Measurements from ENCODE around the gene ZNF333.

The ZNF333 gene

GRCh38 chr19:14694641-14695266 lies 4.9 kb downstream of the ZNF333 start:
- in situ Hi-C loops (cut with HindIII; ENCODE audit: low sequenced_read_pairs) = no loop called here
- no peak for TF ChIP-seq CTCF (IDR thresholded peaks at IDR 0.05; ENCODE audit: low read depth, low read length)
- no peak for DNase-seq (ENCODE audit: low read depth, low spot score)
- H3K4me3 ChIP-seq (ENCODE audit: low read depth, low read length) = no peak overlapping the region

GRCh38 chr19:14695471-14695870 lies 5.6 kb downstream of the ZNF333 start:
- TF ChIP-seq CTCF (IDR thresholded peaks at IDR 0.05; ENCODE audit: low read depth, low read length) = no peak
- in situ Hi-C loops (cut with HindIII; ENCODE audit: low sequenced_read_pairs) = no loop called here
- DNase-seq (ENCODE audit: low read depth, low spot score) = no peak
- no peak overlapping the region for H3K4me3 ChIP-seq (ENCODE audit: low read depth, low read length)

GRCh38 chr19:14699641-14700040 lies 9.8 kb downstream of the ZNF333 start:
- in situ Hi-C loops (cut with HindIII; ENCODE audit: low sequenced_read_pairs) = no loop called here
- H3K4me3 ChIP-seq (ENCODE audit: low read depth, low read length) = no peak overlapping the region
- TF ChIP-seq CTCF (IDR thresholded peaks at IDR 0.05; ENCODE audit: low read depth, low read length) = no peak
- DNase-seq (ENCODE audit: low read depth, low spot score) = no peak

- no peak for TF ChIP-seq CTCF (IDR thresholded peaks at IDR 0.05; ENCODE audit: low read depth, low read length)
- H3K4me3 ChIP-seq (ENCODE audit: low read depth, low read length) = no peak overlapping the region
- in situ Hi-C loops (cut with HindIII; ENCODE audit: low sequenced_read_pairs) = no loop called here
- DNase-seq (ENCODE audit: low read depth, low spot score) = no peak
These were observed 11.0 kb downstream of the ZNF333 start for GRCh38 chr19:14700711-14701375.

GRCh38 chr19:14703833-14704232 lies 14.0 kb downstream of the ZNF333 start:
- in situ Hi-C loops (cut with HindIII; ENCODE audit: low sequenced_read_pairs) = no loop called here
- H3K4me3 ChIP-seq (ENCODE audit: low read depth, low read length) = no peak overlapping the region
- no peak for TF ChIP-seq CTCF (IDR thresholded peaks at IDR 0.05; ENCODE audit: low read depth, low read length)
- DNase-seq (ENCODE audit: low read depth, low spot score) = no peak

GRCh38 chr19:14704450-14704849 lies 14.6 kb downstream of the ZNF333 start:
- DNase-seq (ENCODE audit: low read depth, low spot score) = no peak
- in situ Hi-C loops (cut with HindIII; ENCODE audit: low sequenced_read_pairs) = no loop called here
- TF ChIP-seq CTCF (IDR thresholded peaks at IDR 0.05; ENCODE audit: low read depth, low read length) = no peak
- no peak overlapping the region for H3K4me3 ChIP-seq (ENCODE audit: low read depth, low read length)
